Esophagus mucosa (tissue), 1 donor: ENCODE measurements around the gene KCNAB1. TPM values are rescaled to one million over a fixed set of nuclear protein-coding genes. Genes with fewer than 3 reads are reported as not detected.

Experiments
- ATAC-seq: fragments of 200-7000 bp; cut with Tn5 transposase; one replicate; pipeline ENCODE4 v1.9.1; 2020
- total RNA-seq: library from RNA; stranded (reverse); gene quantifications from one replicate; pipeline ENCODE4 v1.2.4, GENCODE V29; 2023
- donor health status: DM: yes; HTN: yes; CAD: no.

Gene KCNAB1
- total RNA-seq, 1 donor from 2014 or later: 0.56 TPM

DNA sequence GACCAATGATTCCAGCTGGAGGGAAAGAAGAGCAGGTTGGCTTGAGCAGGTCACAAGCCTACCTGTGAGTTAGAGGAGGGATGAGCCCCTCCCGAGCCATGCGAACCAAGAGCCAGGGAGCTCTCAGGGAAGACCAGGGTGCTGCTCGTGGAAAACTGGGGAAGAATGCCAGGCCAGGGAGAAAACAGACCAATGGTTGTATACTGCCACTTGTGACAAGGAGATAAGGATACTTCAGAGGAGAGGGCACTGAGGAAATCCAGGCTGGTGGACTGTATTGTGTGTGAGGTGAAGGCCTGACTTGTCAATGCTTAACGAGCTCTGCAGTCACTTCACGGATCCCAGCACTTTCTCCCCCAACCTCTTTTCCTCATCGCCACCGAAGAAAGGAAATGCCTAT, 256.9 kb downstream of the KCNAB1 start:
- no peak for ATAC-seq

DNA sequence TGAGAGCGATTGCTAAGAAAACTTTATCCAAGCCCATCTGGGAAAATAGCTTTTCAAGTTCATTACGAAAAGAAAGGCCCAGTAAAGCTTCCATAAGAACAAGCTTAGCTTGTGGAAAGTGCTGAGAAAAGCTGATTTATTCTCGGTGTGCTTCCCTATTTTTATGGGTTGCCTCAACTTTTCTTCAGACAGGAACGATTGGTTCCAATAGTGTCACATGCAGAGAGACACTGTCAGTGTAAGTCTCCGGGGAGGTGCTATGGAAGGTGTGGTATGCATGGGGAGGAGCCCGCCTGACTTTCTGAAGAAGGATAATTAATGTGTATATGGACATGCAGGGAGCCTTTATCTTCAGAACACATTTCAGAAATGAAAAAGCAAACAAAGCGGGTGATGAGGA, 257.3 kb downstream of the KCNAB1 start:
- ATAC-seq: no peak

DNA sequence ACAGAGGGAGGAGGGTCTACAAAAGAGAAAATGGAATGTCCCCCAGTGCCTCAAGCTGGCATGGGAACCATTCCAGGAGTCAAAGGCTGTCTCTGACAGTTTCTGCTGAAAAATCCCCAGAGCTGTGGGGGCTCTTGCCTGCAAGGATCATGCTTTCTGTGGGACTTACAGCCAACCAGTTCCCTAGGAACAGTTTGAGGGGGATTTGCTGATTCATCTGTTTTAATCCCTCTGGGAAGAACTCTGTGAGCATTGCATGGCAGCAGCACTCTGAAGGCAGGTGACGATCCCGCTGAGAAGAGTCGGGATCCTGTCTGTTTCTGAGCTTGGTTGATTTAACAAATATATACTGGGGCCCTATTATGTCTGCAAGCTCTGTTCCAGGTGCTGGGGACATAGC, 258.5 kb downstream of the KCNAB1 start:
- no peak for ATAC-seq

DNA sequence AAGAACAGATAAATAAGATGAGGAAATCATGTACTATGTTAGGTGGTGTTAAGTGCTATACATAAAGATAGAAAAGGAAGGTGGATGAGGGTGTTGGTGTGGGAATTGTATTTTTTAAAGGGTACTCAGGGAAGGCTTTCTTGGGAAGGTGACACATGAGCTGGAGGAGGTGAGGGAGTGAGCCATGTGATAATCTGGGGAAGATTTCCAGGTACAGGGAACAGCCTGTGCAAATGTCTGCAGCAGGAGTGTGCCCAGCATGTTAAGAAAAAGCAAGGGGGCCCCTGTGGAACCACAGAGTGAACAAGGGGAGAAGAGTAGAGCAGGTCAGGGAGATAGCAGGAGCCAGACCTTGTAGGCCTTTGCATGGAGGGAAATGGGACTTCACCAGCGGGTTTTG, 258.9 kb downstream of the KCNAB1 start:
- ATAC-seq: no peak

DNA sequence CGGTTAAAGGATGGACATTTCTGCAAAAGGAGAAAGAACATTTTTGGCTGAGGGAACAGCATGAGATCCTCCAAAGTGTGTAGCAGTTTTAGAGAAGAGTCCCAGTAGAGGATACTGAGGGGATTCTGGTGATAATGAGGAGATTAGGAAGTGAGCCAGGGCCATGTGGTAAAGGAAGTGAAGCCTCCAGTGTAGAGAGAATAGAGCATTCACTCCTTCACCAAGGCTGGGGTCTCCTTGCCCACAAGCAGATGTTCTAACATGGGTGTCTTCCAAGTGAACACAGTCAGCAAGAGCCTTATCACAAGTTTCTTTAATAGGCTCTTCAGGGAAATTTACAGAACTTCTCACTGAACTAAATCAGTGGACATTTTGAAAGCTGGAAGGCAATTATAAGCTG, 260.9 kb downstream of the KCNAB1 start:
- ATAC-seq: no peak

DNA sequence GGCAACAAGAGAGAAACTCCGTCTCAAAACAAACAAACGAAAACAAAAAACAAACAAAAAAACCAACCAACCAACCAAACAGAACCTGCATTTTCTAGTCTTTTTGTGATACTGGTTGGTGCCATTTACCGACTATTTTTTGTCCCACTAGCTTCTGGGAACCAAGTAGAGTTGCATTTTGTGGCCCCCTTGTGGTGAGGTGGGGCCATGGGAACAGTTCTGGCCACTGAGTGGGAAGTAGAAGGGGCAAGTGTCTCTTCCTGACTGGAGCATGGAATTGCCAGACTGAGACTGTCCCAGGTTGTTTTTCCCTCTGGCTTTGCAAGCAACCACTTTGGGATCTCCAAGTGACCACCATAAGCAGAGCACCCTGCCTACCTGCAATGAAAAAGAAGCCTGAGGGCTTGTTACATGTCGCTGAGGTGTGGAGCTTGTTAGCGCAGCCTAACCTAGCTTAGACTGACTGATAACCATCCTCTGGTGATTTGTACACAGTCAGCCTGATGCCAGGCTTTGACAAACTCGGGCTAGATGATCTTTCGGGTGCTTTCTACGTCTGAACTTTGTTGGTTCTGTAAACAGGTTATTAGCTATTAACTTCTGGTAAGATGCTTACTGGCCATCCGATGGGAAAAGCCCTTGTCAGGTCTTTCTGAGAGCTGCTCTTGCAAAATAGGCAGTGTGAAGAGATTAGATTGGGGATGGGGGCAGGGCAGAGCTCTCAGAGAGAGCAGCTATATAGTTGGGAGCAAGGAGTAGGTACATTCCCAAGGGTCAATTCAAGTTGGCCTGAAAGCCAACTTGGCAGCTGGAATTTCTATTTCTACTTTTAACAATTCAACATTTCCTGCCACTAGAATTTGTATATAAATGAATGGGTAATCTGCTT, 262.3 kb downstream of the KCNAB1 start:
- ATAC-seq: no peak

DNA sequence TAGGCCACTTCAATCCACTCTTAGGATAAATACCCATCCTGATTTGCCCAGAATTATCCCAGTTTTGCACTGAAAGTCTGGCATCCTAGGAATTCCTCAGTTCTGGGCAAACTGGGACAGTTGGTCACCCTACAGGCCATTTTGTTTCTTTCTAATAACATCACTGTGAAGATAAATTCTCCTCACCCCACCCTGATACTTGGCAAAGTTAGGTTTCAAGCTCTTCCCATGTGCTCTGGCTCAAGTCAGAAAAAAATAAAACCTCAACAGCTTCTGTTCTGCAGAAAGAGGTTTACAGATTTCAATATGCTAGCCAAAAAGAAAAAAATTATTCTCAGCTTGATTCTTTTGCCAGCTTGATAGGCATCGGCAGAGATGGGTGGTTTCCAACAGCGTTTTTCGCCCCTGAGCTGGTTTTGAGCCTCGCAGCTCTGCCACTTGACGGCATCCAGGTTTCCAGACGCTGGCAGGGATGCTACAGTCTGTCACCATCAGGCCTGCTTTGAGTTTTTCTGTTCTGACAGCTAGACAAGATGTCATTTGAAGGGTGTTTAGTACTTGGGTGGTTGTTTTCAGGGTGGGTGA, 263.2 kb downstream of the KCNAB1 start:
- ATAC-seq: no peak

DNA sequence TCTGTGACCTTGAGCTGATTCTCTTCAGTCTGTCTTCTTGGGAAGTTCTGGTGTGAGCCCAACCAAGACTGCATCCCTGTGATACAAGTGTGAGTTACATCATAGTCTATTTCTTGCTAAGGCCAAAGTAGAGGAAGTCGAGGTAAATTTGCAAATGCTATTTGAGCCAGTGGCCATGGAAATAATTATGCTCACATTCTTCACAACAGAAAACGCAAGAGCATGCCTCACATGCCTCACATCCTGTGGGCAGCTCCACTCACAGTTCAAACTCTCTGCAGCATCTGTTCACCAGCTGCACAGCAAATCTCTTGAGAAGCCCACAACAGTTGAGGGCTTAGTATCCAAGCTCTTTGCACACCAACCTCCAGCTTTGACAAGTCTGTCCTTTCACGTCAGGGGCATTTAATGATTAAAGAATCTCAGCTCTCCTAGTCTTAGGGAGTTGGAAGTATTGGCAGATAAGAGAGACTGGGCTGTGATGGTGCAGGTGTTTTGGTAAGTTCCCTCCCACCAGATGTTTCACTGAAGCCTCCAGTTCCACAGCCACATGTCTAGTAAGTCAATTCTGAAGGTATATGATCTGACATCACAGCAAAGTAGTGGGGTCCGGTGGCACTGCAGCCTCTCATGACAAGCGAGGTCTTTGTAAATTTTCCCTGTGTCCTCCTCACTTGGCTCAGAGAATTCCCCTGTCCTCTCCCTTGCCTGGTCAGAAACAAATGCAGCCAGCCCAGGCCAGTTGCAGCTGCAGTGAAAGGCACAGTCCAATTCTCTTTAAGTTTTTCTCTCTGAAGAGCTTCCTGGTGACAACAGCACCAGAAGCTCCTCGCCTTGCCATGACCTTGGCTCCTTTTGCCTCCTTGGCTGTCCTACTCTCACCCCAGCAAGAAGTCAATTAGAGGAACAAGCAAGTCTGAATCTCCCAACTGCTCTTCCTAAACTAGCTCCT, 268.4 kb downstream of the KCNAB1 start:
- no peak for ATAC-seq

DNA sequence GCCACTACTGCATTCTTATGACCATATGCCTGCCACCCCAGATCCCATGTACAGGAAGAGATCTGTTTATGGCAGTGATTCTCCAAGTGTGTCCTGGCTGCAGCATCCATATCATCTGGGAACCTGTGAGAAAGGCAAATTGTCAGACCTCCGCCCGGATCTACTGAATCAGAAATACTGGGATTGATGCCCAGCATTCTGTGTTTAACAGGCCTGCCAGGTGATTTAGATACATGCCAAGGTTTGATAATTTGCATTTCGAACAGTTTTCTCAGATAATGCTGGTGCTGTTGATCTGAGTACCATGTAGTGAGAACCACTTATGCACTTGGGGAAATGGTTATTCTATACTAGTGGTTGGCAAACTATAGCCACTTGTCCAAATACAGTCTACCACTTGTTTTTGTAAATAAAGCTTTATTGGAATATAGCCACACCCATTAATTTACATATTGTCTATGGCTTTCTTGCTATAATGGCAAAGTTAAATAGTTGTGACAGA, 269.1 kb downstream of the KCNAB1 start:
- no peak for ATAC-seq

DNA sequence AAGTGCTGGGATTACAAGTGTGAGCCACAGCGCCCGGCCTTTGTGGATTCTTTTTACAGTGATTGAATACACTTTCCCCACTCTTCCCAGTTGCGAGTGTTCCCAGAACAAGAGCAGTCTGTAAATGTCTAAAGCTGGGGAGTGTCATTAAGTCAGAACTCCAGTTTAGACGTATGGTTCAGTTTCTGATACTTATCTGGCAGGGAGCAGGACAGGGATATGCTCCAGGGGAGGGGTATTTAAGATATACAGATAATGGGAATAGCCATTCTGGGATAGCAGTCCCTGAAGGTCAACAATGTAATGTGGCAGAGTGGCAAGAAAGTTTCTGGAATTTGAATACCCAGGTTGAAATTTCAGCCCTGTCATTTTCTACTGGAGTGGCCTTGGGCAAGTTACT, 270.5 kb downstream of the KCNAB1 start:
- no peak for ATAC-seq

DNA sequence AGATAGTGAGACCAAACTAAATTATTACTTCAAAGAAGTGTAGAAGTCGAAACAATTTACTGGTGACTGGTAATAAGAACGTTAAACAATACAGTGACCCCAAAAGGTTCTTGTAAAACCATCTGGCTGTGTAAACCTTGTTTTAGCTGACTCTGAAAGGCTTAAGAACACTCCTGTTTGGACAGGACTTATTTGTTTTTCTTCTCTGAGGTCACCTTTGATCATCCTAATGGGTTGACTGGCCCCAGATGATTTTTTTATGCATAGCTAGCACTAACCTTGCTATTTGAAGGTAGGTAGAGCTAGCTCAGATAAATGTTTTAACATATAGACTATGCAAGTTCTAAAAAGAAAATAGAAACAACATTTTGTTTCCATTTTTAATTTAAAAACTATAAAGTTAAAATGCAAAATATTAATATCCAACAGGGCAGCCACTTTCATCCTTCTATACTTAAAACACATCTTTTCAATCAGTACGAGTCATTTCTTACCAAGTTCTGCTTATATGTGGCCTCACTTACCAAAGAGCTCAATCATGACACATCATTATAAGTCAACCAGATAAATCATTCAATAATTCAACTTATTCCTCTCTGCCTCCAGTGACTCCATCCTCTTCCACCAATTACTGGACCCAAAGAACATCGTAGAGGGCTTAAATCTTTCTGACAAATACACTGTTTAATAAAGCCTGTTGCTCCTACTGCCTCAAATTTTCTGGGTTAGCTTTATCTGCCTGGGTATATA, 275.8 kb downstream of the KCNAB1 start:
- ATAC-seq: no peak

DNA sequence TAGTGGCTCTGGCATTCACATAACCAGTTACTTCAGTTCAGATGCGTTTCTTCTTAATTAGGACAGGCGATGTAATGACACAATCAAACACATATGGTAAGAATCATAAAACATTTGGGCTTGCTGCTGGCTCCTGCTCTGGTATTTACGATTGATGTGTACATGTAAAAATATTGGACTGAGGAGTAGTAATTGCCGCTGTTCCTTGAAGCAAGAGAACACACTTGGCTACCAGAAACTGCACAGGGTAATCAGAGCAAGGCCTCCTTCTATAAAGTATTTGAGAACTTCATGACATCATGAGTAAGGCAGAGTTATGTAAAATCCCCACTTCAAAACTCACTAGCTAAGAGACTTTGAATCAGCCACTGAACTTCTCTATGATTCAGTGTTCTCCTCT, 276.5 kb downstream of the KCNAB1 start:
- no peak for ATAC-seq

DNA sequence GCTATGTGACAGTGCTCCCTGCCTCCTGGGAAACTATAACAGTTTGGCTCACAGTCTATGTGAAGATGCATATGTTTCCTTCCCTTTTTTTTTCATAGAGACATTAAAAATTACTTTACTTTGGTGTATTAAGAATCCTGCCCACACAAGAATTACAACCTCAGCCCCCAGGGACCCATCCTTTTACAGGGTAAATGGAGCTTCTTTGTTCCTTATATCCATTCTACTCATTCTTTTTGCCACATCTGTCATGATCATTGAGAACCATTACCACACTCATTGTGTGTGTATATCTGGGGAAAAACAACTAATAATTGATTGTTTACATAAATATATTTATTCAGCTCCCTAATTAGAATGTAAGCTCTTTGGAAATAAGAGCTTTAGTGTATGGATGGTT, 277.2 kb downstream of the KCNAB1 start:
- ATAC-seq: no peak

DNA sequence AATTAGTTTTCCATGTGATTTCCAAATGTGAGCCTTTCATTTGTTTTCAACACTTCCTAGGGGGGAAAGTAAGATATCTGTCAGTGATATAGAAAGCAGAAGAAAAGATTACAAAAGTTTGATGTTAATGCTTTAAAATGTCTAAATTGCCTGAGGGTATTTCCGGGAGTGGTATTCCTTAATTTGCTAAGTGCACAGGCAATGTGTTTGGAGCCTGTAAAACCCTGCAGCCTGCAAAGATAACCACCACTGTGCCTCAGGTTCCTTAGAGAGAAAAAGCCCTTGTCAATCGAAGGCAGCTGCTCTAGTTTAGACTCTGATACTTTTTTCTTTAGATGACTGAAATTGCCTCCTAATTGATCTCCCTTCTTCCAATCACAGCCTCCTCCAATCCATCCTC, 279.7 kb downstream of the KCNAB1 start:
- ATAC-seq: no peak

DNA sequence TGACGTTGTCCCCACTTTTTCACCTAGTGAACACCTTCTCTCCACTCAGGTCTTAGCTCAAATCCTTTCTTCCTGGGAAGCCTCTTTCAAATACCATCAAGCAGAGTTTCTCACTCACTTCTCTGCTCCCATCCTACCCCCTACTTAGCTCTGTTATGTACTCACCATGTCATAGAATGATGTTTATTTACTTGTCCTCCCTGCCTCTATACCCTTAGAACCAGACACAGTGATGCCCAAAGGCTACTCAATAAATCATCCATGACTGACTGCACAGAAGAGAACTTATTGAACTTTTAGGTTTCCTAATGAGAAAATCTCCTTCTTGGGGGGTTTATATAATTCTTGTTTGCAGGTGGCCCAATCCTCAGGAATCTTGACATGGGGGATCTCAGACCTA, 280.4 kb downstream of the KCNAB1 start:
- ATAC-seq: no peak

DNA sequence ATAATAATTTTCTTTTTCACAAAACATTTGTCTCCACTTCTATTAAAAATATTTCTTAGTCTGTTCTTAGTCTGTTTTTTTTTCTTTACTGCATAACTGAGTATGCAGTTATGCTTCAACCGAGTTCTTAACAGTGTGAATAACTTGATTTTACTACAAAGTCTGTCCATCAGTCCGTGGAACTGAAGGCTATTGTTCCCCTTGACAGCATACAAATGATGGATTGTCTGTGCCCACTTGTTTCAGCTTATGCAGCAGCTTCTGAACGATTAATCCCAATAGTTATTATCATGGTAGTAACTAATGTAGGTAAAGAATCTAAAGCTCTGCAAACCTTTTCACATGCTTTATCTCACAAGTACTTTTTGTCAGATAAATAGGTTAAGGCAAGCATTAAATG, 283.8 kb downstream of the KCNAB1 start:
- ATAC-seq: no peak

DNA sequence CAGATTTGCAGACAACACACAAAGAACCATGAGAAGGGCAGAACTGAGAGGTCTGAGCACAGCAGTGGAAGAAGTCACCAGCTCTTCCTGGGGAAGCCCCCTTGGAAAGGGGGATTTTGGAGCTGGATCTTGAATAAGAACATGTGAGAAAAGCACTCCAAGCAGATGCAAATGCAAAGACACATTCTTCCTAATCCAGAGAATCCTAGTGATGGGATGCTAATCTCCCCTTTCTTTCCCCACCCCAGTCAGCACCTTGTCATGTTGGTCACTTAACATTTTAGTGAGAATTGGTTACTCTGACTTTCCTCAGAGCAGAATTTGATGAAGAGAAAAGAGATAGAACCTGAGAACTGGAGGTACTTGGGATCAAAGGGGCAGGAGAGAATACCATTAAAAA, 286.0 kb downstream of the KCNAB1 start:
- ATAC-seq: no peak

DNA sequence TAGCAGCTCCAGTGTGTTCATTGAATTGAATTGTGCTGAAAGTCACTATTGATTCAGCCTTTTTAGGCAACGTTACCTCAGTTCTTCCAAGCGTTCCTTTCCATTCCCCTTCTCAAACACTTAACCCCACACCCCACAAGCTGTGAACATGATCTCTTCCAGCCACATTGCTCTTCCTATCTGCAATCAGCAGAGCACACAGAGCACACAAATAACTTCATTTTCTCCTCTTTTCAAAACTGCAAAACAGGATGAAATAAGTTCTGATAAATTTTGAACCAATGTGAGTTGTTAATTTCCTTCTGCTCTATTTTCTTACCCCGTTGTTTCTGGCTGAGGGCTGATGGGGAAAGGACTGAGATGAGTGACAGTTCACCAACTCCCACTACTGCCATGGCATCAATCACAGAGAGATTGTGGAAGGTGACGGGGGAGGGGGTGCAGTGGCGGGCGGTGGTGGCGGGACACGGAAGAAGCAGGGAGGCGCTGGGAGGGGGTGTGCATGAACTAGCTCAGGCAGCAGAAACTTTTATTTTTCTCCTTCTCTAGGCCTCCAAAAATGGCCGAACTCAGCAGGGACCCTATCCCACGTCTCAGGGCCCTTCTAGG, 287.3 kb downstream of the KCNAB1 start:
- ATAC-seq: no peak

DNA sequence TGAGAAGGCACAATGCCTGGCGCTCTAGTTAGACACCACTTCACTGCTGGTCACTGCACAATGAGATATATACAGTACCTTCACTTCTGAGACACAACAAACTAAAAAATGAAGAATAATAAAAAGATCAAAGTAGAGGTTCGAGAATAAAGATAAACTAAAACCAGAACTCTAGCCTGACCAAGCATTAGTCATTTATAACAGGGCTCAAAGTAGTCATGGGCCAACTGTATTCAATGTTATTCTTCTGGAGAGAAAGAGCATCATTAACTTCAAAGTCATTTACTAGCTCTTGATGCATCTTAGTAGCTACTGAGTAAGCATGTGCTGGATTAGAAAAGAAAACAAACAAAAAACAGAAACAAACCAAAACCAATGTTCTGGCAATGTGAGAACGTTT, 289.3 kb downstream of the KCNAB1 start:
- no peak for ATAC-seq

DNA sequence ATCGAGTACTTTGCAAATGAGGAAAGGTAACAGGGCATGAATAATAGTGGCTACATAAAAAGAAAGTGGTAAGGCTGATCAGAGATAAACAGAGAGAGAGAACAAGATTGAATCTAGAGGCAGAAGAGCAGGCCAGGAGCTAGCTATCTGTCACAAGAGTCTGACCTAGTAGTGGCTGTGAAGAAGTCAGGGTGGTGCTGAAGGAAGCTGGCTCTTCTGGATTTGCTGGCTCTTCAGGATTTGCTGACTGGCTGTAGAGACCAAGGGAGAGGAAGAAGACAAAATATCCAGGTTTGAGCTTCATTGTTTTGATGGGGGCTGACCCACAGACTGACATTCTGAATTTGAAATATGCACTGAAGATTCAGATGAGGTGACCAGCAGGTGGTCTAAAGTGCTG, 292.2 kb downstream of the KCNAB1 start:
- peak; percentile 63 for ATAC-seq

DNA sequence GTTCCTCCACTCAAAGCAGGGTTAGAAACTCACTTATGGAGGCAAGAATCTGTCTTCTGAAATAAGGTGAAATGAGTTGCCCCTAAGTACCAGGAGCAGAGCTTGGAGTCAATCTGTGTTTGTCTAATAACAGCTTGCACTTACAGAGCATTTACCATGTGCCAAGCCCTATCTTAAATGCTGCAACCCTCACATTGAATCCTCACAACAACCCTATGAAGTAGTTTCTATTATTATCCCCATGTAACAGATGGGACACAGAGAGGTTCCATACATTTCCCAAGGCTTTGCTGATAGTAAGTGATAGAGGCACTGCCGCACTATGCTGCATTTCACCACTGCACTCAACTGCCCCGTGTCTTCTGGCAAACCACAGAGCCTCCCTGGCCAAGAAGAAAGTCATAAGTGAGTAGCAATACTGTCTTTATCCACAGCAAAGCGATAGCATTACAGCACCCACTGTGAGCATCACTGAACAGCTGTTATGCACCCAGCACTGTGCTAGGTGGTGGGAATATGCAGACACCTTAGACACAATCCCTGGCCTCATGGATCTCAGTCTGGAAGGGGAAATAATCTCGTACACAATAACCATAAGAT, 293.0 kb downstream of the KCNAB1 start:
- ATAC-seq: no peak
